ENCODE data around the gene OTUB1.

GRCh38 chr11:64022125-64022784 lies 36.0 kb downstream of the OTUB1 start:
- TF ChIP-seq CTCF (IDR thresholded peaks at IDR 0.05): no peak
- TF ChIP-seq EZH2 (IDR thresholded peaks at IDR 0.05): no peak
- TF ChIP-seq EZH2phosphoT487 (IDR thresholded peaks at IDR 0.05): no peak
